ENCODE measurements around the gene C8G. TPM values are rescaled to one million over a fixed set of nuclear protein-coding genes. Genes with fewer than 3 reads are reported as not detected.

Gene C8G
- total RNA-seq, 1 donor from 2014 or later = not detected

DNA sequence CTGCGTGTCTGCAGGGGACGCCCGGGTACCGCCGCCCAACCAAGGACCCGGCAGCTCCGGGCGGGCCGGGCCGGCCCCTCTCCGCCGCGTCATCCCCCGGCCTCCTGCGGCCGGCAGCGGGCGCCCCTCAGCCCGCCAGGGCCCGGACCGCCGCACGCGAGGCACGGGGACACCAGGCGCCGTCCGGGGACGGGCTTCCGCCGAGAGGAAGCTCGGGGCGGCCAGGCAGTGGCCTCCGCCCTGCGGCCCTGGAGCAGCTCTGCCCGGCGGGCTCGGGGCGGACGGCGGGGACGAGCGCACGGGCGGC, 878 bp upstream of the C8G start:
- TF ChIP-seq, protein P1, sequence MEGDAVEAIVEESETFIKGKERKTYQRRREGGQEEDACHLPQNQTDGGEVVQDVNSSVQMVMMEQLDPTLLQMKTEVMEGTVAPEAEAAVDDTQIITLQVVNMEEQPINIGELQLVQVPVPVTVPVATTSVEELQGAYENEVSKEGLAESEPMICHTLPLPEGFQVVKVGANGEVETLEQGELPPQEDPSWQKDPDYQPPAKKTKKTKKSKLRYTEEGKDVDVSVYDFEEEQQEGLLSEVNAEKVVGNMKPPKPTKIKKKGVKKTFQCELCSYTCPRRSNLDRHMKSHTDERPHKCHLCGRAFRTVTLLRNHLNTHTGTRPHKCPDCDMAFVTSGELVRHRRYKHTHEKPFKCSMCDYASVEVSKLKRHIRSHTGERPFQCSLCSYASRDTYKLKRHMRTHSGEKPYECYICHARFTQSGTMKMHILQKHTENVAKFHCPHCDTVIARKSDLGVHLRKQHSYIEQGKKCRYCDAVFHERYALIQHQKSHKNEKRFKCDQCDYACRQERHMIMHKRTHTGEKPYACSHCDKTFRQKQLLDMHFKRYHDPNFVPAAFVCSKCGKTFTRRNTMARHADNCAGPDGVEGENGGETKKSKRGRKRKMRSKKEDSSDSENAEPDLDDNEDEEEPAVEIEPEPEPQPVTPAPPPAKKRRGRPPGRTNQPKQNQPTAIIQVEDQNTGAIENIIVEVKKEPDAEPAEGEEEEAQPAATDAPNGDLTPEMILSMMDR (IDR thresholded peaks at IDR 0.05; ENCODE audit: insufficient read depth, low read length, poor library complexity, severe bottlenecking) = no peak
- Histone ChIP-seq H3K27me3 (ENCODE audit: control insufficient read depth, insufficient read depth, low read length) (no peaks in the 10 kb centered on the region), H3K36me3 (ENCODE audit: control insufficient read depth, insufficient read depth, low read length) (peaks cover 1% of the 10 kb centered on the region), H3K4me3 (ENCODE audit: low read depth, low read length) (peak overlapping the region; percentile 92)
- no peak for DNase-seq (ENCODE audit: low read depth)

DNA sequence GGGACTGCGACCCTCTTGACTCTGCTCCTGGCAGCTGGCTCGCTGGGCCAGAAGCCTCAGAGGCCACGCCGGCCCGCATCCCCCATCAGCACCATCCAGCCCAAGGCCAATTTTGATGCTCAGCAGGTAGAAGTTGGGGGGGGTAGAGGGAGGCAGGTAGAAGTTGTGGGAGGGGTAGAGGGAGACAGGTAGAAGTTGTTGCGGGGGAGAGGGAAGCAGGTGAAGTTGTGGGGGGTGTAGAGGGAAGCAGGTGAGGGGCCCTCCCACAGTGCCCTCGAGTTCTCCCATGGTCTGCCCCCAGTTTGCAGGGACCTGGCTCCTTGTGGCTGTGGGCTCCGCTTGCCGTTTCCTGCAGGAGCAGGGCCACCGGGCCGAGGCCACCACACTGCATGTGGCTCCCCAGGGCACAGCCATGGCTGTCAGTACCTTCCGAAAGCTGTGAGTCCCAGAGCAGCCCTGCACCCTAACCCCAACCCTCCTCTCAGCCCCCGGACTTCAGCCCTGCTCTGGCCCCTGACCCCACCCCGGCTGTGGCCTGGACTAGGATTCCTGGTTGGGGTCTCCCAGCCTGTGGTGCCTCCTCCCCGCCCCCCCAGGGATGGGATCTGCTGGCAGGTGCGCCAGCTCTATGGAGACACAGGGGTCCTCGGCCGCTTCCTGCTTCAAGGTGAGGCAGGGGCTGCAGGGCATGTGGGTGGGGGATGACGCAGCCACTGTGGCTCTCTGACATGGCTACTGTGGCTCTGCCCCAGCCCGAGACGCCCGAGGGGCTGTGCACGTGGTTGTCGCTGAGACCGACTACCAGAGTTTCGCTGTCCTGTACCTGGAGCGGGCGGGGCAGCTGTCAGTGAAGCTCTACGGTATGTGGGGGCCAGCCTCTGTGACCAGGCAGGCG, 537 bp downstream of the C8G start:
- Histone ChIP-seq H3K36me3 (ENCODE audit: control insufficient read depth, insufficient read depth, low read length) (peaks cover 1% of the 10 kb centered on the region), H3K4me3 (ENCODE audit: low read depth, low read length) (no peak overlapping the region), H3K27me3 (ENCODE audit: control insufficient read depth, insufficient read depth, low read length) (no peaks in the 10 kb centered on the region)
- TF ChIP-seq, protein P1 (IDR thresholded peaks at IDR 0.05; ENCODE audit: insufficient read depth, low read length, poor library complexity, severe bottlenecking) = no peak
- DNase-seq (ENCODE audit: low read depth) = no peak

DNA sequence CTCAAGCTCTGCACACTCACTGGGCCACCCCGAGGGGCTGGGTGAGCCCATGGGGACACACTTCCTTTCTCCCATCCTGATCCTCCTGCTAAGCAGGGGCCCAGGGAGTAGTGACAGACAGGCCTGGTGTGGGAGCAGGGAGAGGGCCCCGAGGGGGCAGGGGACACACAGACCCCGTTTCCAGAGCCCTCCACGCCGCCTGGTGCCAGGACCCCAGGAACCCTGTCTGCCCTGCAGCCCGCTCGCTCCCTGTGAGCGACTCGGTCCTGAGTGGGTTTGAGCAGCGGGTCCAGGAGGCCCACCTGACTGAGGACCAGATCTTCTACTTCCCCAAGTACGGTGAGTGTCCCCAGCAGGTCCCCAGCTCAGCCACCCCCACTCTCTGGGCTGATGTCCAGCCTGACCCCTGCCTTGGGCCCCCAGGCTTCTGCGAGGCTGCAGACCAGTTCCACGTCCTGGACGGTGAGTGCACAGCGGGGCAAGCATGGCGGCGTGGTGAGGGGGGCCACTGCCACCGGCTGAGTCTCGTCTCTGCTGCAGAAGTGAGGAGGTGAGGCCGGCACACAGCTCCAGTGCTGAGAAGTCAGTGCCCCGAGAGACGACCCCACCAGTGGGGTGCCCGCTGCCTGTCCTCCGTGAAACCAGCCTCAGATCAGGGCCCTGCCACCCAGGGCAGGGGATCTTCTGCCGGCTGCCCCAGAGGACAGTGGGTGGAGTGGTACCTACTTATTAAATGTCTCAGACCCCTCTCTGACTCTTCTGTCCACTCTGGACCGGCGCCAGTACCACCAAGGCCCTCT, 1.4 kb downstream of the C8G start:
- TF ChIP-seq, protein P1 (IDR thresholded peaks at IDR 0.05; ENCODE audit: insufficient read depth, low read length, poor library complexity, severe bottlenecking) = no peak
- no peak for DNase-seq (ENCODE audit: low read depth)
- H3K36me3 ChIP-seq (ENCODE audit: control insufficient read depth, insufficient read depth, low read length) = peaks cover 1% of the 10 kb centered on the region
- no peak overlapping the region for H3K4me3 ChIP-seq (ENCODE audit: low read depth, low read length)
- H3K27me3 ChIP-seq (ENCODE audit: control insufficient read depth, insufficient read depth, low read length) = no peaks in the 10 kb centered on the region

DNA sequence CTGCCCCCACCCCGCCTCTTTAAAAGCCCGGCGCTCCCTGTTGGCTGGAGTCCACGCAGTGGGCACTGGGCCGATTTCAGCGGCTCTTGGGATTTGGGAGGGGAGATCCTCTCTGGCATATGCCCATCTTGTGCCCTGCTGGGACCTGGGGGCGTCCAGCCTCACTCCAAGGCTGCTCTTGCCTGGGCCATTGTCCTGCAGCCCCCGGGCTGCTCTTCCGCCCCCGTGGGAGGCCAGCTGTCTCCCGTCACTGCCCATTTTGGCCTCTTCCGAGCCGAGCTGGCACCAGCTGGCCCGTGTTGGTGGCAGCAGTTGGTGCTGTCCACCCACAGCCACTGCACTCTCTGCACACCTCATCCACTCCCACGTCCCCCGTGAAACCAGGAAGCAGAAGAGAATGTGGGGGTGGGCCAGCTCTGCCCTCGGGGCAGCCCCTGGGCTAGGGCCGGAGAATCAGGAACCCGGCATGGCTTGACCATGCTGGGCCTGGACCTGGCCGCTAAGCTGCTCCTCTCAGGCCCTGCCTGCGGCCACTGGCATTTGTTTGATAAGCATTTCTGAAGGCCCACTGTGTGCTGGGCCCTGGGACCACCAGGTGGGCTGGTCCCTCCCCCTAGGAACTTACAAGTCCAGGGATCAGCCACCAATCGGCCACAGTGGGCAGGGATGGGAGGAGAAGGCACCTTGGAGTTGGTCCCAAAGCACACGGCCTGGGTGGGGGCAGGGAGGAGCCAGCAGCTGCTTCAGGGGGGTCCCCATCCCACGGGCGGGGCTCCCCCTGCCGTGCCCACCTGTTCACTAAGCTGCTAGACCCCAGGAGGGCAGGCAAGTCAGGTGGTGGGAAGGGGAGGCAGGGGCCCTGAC, 2.2 kb downstream of the C8G start:
- H3K36me3 ChIP-seq (ENCODE audit: control insufficient read depth, insufficient read depth, low read length) = no peaks in the 10 kb centered on the region
- TF ChIP-seq, protein P1 (IDR thresholded peaks at IDR 0.05; ENCODE audit: insufficient read depth, low read length, poor library complexity, severe bottlenecking) = no peak
- no peak for DNase-seq (ENCODE audit: low read depth)
- H3K27me3 ChIP-seq (ENCODE audit: control insufficient read depth, insufficient read depth, low read length) = no peaks in the 10 kb centered on the region
- H3K4me3 ChIP-seq (ENCODE audit: low read depth, low read length) = no peak overlapping the region

DNA sequence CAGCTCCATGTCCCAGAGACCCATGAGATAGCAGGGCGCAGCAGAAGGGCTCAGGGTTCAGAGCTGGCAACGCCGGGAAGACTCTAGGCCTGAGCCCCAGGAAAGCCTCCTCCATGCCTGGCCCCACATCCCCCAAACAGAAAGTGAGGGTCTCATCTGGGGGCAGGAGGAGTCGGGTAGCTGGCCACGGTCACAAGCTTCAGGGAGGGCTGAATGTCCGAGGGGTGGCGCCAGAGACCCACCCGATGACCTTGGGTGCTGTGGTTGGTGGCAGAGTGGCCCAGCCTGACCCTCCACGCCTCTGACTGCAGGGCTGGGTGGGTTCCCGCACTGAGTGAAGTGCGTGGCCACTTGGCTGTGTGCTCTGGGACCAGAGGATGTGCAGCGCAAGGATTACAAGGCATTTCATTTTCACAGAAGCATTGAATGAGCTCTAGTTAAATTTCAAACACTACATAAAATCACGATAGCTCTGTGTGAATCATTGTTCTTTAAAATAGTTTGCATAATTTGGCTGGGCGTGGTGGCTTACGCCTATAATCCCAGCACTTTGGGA, 3.0 kb downstream of the C8G start:
- Histone ChIP-seq H3K4me3 (ENCODE audit: low read depth, low read length) (no peak overlapping the region), H3K36me3 (ENCODE audit: control insufficient read depth, insufficient read depth, low read length) (no peaks in the 10 kb centered on the region), H3K27me3 (ENCODE audit: control insufficient read depth, insufficient read depth, low read length) (no peaks in the 10 kb centered on the region)
- TF ChIP-seq, protein P1 (IDR thresholded peaks at IDR 0.05; ENCODE audit: insufficient read depth, low read length, poor library complexity, severe bottlenecking) = peak; percentile 61
- DNase-seq (ENCODE audit: low read depth) = no peak
